ENCODE measurements around the gene GALNT10. TPM values are rescaled to one million over a fixed set of nuclear protein-coding genes. Genes with fewer than 3 reads are reported as not detected.

The GALNT10 gene
- total RNA-seq, 1 donor from 2014 or later, result 96.1 TPM

- peaks cover 42% of the 10 kb centered on the region for H4K20me1 ChIP-seq (ENCODE audit: insufficient read depth, low read length)
- no peak overlapping the region for H3K4me3 ChIP-seq (ENCODE audit: insufficient read depth, low read depth, low read length)
- peaks cover 4% of the 10 kb centered on the region for H3K9me3 Mint-ChIP-seq (ENCODE audit: unreplicated experiment)
- peaks cover 3% of the 10 kb centered on the region for H3K36me3 ChIP-seq (ENCODE audit: insufficient read depth, low read length)
- no peaks in the 10 kb centered on the region for H3K27me3 Mint-ChIP-seq (ENCODE audit: low read depth, unreplicated experiment)
- peaks cover 28% of the 10 kb centered on the region for H3K36me3 Mint-ChIP-seq (ENCODE audit: low read depth, unreplicated experiment)
- H3K9ac ChIP-seq (ENCODE audit: low read length), result no peak overlapping the region
- H3K4me1 Mint-ChIP-seq (ENCODE audit: low read depth, unreplicated experiment), result peaks cover 45% of the 10 kb centered on the region
- H3K27me3 ChIP-seq (ENCODE audit: insufficient read depth, low read length), result no peaks in the 10 kb centered on the region
- FAIRE-seq, result no peak
- no peak overlapping the region for H3K27ac Mint-ChIP-seq (ENCODE audit: unreplicated experiment)
- no peak overlapping the region for H2AFZ ChIP-seq (ENCODE audit: low read depth, low read length)
- H3K79me2 ChIP-seq (ENCODE audit: insufficient read depth, low read length), result peaks cover 82% of the 10 kb centered on the region
- no peaks in the 10 kb centered on the region for H3K9me3 ChIP-seq (ENCODE audit: insufficient read depth, low read depth, low read length)
- no peak for TF ChIP-seq EZH2 (IDR thresholded peaks at IDR 0.05; ENCODE audit: insufficient read depth, low read length)
- TF ChIP-seq, protein P1, sequence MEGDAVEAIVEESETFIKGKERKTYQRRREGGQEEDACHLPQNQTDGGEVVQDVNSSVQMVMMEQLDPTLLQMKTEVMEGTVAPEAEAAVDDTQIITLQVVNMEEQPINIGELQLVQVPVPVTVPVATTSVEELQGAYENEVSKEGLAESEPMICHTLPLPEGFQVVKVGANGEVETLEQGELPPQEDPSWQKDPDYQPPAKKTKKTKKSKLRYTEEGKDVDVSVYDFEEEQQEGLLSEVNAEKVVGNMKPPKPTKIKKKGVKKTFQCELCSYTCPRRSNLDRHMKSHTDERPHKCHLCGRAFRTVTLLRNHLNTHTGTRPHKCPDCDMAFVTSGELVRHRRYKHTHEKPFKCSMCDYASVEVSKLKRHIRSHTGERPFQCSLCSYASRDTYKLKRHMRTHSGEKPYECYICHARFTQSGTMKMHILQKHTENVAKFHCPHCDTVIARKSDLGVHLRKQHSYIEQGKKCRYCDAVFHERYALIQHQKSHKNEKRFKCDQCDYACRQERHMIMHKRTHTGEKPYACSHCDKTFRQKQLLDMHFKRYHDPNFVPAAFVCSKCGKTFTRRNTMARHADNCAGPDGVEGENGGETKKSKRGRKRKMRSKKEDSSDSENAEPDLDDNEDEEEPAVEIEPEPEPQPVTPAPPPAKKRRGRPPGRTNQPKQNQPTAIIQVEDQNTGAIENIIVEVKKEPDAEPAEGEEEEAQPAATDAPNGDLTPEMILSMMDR (IDR thresholded peaks at IDR 0.05; ENCODE audit: insufficient read depth, low read depth, low read length), result no peak
- no peak overlapping the region for H3K4me3 Mint-ChIP-seq (ENCODE audit: unreplicated experiment)
- no peak overlapping the region for H3K27ac ChIP-seq (ENCODE audit: low read depth, low read length)
- peaks cover 34% of the 10 kb centered on the region for H3K4me1 ChIP-seq (ENCODE audit: insufficient read depth, low read length)
- H3K4me2 ChIP-seq (ENCODE audit: low read length), result no peak overlapping the region
- no peak for DNase-seq (ENCODE audit: low read depth)
Measured at GRCh38 chr5:154202379-154203260, 12.1 kb downstream of the GALNT10 start.

DNA sequence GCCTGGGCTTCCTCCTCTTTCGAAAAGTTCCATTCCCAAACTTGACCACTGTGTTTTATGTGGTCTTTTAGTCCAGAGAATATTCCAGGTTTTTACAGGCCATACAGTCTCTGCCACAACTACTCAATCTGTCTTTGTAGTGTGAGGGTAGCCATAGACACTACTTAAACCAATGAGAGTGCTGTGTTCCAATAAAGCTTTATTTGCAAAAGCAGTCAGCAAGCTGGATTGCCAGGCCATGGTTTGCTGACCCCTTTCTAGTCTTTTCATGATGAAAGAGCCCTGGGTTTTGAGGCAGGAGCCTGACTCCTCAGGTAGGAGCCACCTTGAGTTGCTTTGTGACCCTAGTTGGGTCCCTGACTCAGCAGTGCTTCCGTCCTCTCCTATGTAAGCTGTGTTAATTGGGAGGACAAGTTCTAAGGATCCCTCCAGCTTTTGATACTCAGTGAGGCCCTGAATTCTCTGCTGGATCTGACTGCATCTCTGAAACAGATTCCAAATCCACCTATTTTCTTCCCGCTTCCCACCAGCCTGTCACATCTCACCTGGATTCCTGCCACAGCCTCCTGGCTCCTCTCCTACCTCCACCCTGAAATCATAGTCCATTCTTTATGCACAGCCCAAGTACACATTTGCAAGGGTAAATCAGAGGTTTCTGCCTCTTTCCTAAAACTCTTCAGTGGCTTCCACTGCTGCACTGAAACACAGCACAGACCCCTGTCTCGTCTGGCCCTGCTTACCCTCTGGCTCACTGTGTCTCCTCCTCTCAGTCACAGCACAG lies 13.5 kb downstream of the GALNT10 start:
- Histone ChIP-seq H3K27ac (ENCODE audit: low read depth, low read length) (no peak overlapping the region), H3K27me3 (ENCODE audit: insufficient read depth, low read length) (no peaks in the 10 kb centered on the region), H3K9me3 (ENCODE audit: insufficient read depth, low read depth, low read length) (no peaks in the 10 kb centered on the region), H3K36me3 (ENCODE audit: insufficient read depth, low read length) (peaks cover 3% of the 10 kb centered on the region), H4K20me1 (ENCODE audit: insufficient read depth, low read length) (peaks cover 30% of the 10 kb centered on the region), H3K9ac (ENCODE audit: low read length) (no peak overlapping the region), H3K79me2 (ENCODE audit: insufficient read depth, low read length) (peaks cover 94% of the 10 kb centered on the region), H2AFZ (ENCODE audit: low read depth, low read length) (no peak overlapping the region), H3K4me2 (ENCODE audit: low read length) (no peak overlapping the region), H3K4me1 (ENCODE audit: insufficient read depth, low read length) (peaks cover 20% of the 10 kb centered on the region), H3K4me3 (ENCODE audit: insufficient read depth, low read depth, low read length) (no peak overlapping the region)
- TF ChIP-seq, protein P1 (IDR thresholded peaks at IDR 0.05; ENCODE audit: insufficient read depth, low read depth, low read length), result no peak
- no peak for TF ChIP-seq EZH2 (IDR thresholded peaks at IDR 0.05; ENCODE audit: insufficient read depth, low read length)
- H3K27me3 Mint-ChIP-seq (ENCODE audit: low read depth, unreplicated experiment), result no peaks in the 10 kb centered on the region
- peaks cover 32% of the 10 kb centered on the region for H3K4me1 Mint-ChIP-seq (ENCODE audit: low read depth, unreplicated experiment)
- H3K4me3 Mint-ChIP-seq (ENCODE audit: unreplicated experiment), result no peak overlapping the region
- H3K9me3 Mint-ChIP-seq (ENCODE audit: unreplicated experiment), result no peaks in the 10 kb centered on the region
- peak overlapping the region; percentile 38 for H3K27ac Mint-ChIP-seq (ENCODE audit: unreplicated experiment)
- DNase-seq (ENCODE audit: low read depth) (no peak), FAIRE-seq (no peak)
- H3K36me3 Mint-ChIP-seq (ENCODE audit: low read depth, unreplicated experiment), result peaks cover 20% of the 10 kb centered on the region
